ENCODE data around the gene DUSP22.

DNA sequence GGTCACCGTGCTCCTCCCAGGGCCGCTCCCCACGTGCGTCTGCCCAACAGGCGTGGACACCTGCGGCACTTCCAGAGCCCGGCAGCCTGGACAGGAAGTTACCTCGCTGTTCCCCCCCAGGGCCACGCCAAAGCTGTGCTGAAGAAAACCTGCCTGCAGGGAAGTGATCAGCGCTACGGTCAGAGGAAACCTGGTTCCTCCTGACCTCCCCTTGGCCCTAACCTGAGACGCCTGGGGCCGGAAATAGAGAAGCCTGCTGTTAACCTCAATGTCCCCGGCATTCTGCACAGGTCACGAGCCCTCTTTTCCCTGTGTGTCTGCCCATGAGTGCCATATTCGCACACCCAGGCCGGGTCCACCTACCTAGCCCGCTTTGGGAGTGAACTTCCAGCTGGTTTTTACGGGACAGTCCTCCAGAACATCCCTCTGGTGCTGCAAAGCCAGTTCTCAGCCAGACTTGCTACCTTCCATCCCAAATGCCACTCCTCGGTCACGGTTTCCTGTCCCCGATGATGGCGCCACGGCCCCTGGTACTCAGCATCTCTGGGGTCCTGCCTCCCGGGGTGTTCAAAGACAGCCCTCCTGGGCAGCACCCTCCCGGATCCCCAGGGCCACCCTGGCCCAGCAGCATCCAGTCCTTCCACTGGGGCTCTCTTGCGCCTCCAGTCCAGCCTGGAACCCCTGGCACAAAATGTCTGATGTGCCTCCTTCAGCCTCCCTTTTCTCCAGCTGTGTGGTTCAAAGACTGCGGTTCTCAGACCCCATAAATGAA lies 87.3 kb downstream of the DUSP22 start:
- TF ChIP-seq POLR2A (IDR thresholded peaks at IDR 0.05; ENCODE audit: low read depth, low read length) = no peak
- TF ChIP-seq POLR2AphosphoS5 (IDR thresholded peaks at IDR 0.05; ENCODE audit: low read depth, low read length) = no peak
- TF ChIP-seq TAF1 (IDR thresholded peaks at IDR 0.05; ENCODE audit: borderline replicate concordance, low read depth, low read length) = no peak
